ENCODE data around the gene CEP63. TPM values are rescaled to one million over a fixed set of nuclear protein-coding genes. Genes with fewer than 3 reads are reported as not detected.

CEP63 gene
- total RNA-seq, 2 experiments from 2014 or later = 21.3 to 25.9 TPM

GRCh38 chr3:134453631-134454030 is 32.2 kb upstream of the CEP63 start:
- Mint-ChIP-seq H3K27me3 (peaks cover 9% of the 10 kb centered on the region), H3K4me3 (no peak overlapping the region), H3K27ac (no peak overlapping the region), H3K36me3 (ENCODE audit: low read depth) (no peaks in the 10 kb centered on the region), H3K4me1 (no peaks in the 10 kb centered on the region), H3K9me3 (ENCODE audit: low read depth) (no peaks in the 10 kb centered on the region)
- no peak for ATAC-seq
- POLR2A ChIA-PET = no interaction called here
- intact Hi-C loops (cut with DNase I, micrococcal nuclease) = no loop called here
- no peak for DNase-seq
- CTCF ChIA-PET = interaction anchor here (0.6 kb wide), 1 partner anchor 276 kb away, joined by 3 read pairs; no protein-coding TSS in a partner anchor

DNA sequence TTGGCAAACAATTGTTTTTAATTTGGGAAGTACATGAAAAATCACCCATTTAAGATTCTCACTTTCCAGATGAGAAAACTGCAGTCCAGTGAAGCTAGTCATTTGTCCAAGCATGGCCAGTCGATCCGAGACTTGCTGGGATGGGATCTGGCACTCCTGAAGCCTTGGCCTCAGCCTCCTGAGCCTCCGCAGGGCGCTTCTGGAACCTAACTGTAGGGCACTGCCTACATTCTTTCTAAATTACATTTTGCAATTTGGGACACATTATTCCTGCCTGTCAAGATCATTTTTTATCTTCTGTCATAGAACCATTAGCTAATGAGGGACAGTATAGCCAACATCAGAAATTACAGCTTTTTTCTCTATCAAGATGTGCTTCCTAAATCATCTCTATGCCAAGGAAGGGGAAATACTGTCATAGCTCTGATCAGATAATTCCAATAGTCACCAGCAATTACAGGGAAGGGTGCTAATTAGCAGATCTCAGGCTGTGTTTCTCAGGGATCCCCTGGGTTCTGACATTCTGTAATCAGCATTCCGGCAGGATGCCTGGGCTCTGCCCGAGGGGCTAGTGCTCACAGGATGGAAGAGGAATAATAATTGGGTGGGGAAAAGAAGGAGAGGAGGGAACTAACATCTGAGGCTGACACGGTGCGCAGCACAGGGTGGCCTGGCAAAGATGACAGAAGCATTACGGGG is 28.3 kb upstream of the CEP63 start:
- intact Hi-C loops (cut with DNase I, micrococcal nuclease) = no loop called here
- Mint-ChIP-seq H3K27ac (no peak overlapping the region), H3K27me3 (peaks cover 9% of the 10 kb centered on the region), H3K36me3 (ENCODE audit: low read depth) (no peaks in the 10 kb centered on the region), H3K9me3 (ENCODE audit: low read depth) (no peaks in the 10 kb centered on the region), H3K4me1 (no peaks in the 10 kb centered on the region), H3K4me3 (no peak overlapping the region)
- POLR2A ChIA-PET = no interaction called here
- DNase-seq (no peak), ATAC-seq (no peak)
- CTCF ChIA-PET = interaction anchor here (0.8 to 1.6 kb wide), 3 partner anchors 9 to 156 kb away, joined by 3 to 8 read pairs (median 3); no protein-coding TSS in a partner anchor

GRCh38 chr3:134458406-134458945 is 27.4 kb upstream of the CEP63 start:
- ATAC-seq (no peak), DNase-seq (no peak)
- Mint-ChIP-seq H3K27me3 (peaks cover 9% of the 10 kb centered on the region), H3K36me3 (ENCODE audit: low read depth) (no peaks in the 10 kb centered on the region), H3K27ac (no peak overlapping the region), H3K9me3 (ENCODE audit: low read depth) (no peaks in the 10 kb centered on the region), H3K4me3 (no peak overlapping the region), H3K4me1 (no peaks in the 10 kb centered on the region)
- ChIA-PET POLR2A (no interaction called here), CTCF (interaction anchor here (1.1 kb wide), 1 partner anchor 8 kb away, joined by 3 read pairs; no protein-coding TSS in a partner anchor)
- intact Hi-C loops (cut with DNase I, micrococcal nuclease) = no loop called here

DNA sequence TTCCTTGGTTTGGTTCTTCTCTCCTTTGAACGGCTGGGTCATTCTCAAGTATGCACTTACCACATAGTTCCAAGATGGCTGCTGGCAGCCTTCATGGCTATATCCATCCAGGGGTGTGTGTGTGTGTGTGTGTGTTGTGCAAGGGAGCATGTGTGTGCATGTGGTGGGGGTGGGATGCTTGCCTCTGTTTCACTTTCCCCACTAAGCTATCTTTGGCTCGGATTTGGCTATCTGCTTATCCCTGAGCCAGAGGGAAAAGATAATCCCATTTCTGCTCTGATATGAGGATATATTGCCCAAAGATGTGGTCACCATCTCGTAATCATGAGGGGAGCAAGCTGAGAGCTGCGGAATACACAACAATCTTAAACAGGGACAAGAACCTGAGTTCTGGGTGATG is 26.3 kb upstream of the CEP63 start:
- H3K4me1 Mint-ChIP-seq = no peaks in the 10 kb centered on the region

GRCh38 chr3:134460965-134461364 is 24.9 kb upstream of the CEP63 start:
- ChIA-PET CTCF (interaction anchor here (1.8 kb wide), 1 partner anchor 152 kb away, joined by 6 read pairs; no protein-coding TSS in a partner anchor), POLR2A (no interaction called here)
- DNase-seq = no peak
- intact Hi-C loops (cut with DNase I, micrococcal nuclease) = no loop called here
- peaks cover 9% of the 10 kb centered on the region for H3K27me3 Mint-ChIP-seq
- H3K4me1 Mint-ChIP-seq = no peaks in the 10 kb centered on the region
- H3K9me3 Mint-ChIP-seq (ENCODE audit: low read depth) = no peaks in the 10 kb centered on the region
- no peak for ATAC-seq
- H3K36me3 Mint-ChIP-seq (ENCODE audit: low read depth) = no peaks in the 10 kb centered on the region
- no peak overlapping the region for H3K27ac Mint-ChIP-seq
- H3K4me3 Mint-ChIP-seq = no peak overlapping the region

More for the DNA sequence above, 26.3 kb upstream of the CEP63 start:
- no peaks in the 10 kb centered on the region for H3K36me3 Mint-ChIP-seq (ENCODE audit: low read depth)
- H3K27me3 Mint-ChIP-seq = peaks cover 9% of the 10 kb centered on the region
- ChIA-PET POLR2A (no interaction called here), CTCF (interaction anchor here (0.5 to 1.8 kb wide), 3 partner anchors 13 to 918 kb away, joined by 3 to 6 read pairs (median 3); no protein-coding TSS in a partner anchor)
- DNase-seq = no peak
- H3K27ac Mint-ChIP-seq = no peak overlapping the region
- intact Hi-C loops (cut with DNase I, micrococcal nuclease) = no loop called here
- no peak overlapping the region for H3K4me3 Mint-ChIP-seq
- no peak for ATAC-seq
- H3K9me3 Mint-ChIP-seq (ENCODE audit: low read depth) = no peaks in the 10 kb centered on the region

DNA sequence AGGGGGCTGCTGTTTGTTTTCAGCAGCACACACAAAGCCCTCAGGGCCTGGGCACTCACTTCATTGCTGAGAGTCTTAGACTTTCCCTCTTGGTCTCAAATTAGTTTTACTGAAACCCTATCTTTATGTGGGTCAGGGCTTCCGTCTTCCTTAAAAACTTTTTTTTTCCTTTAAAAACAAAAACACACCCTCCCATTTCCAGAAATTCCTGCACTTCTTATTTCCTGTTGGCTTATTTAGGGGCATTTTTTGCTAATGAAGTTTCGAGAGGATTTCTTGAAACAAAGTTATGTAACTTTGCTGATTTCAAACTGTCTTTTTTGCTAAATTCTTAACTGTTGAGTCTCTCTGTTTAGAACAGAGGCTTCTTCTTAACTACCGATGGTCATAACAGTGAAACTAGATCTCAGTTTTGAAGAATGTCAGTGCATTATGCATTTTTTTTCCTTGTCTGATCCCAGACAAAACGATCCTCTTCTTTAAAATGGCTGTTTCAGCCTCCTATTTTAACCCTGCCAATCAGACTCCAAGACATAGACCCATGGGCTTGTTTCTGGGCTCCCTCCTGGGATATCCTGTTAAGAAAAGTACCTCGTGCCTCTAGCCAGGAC is 23.4 kb upstream of the CEP63 start:
- Mint-ChIP-seq H3K36me3 (ENCODE audit: low read depth) (no peaks in the 10 kb centered on the region), H3K4me3 (no peak overlapping the region), H3K27me3 (peaks cover 9% of the 10 kb centered on the region), H3K9me3 (ENCODE audit: low read depth) (no peaks in the 10 kb centered on the region), H3K27ac (no peak overlapping the region), H3K4me1 (no peaks in the 10 kb centered on the region)
- no peak for ATAC-seq
- DNase-seq = no peak
- ChIA-PET POLR2A (no interaction called here), CTCF (interaction anchor here (0.6 kb wide), 1 partner anchor 13 kb away, joined by 3 read pairs; no protein-coding TSS in a partner anchor)
- intact Hi-C loops (cut with DNase I, micrococcal nuclease) = no loop called here

- ATAC-seq (no peak), DNase-seq (no peak)
- no peak overlapping the region for H3K4me3 Mint-ChIP-seq
- ChIA-PET CTCF (no interaction called here), POLR2A (no interaction called here)
- no peak overlapping the region for H3K27ac Mint-ChIP-seq
- H3K9me3 Mint-ChIP-seq (ENCODE audit: low read depth) = no peaks in the 10 kb centered on the region
- intact Hi-C loops (cut with DNase I, micrococcal nuclease) = no loop called here
- H3K4me1 Mint-ChIP-seq = no peaks in the 10 kb centered on the region
- H3K27me3 Mint-ChIP-seq = no peaks in the 10 kb centered on the region
- H3K36me3 Mint-ChIP-seq (ENCODE audit: low read depth) = no peaks in the 10 kb centered on the region
Measured at GRCh38 chr3:134463676-134464063, 22.2 kb upstream of the CEP63 start.

DNA sequence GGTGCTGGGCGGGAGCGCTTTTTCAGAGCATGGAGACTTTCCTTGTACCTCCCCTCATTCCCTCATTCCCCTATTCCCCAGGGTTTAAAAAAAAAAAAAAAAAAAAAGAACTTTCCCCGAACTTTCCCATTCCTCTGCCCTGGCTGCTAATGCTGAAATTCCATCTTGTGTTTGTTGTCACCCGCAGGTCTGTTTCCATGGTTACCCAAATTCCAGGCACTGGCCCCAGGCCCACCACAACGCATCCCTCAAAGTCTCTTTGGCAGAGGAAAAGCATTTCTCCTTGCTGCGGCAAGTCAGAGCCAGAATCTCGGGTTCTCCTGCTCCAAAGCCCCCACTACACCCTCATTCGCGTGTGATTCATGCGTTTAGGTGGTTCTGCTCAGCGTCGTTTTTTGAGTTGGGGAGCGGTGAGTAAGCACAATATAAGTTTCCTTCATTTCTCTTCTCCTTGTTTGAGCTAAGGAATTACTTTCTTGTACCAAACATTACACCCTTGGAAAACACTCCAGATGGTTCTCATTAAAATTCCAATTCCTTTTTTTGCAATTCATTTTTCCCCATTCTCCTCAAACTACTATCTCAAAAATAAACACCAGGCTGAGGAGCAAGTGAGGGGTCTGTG is 21.7 kb upstream of the CEP63 start:
- POLR2A ChIA-PET = no interaction called here
- intact Hi-C loops (cut with DNase I, micrococcal nuclease) = no loop called here
- DNase-seq (no peak), ATAC-seq (no peak)
- Mint-ChIP-seq H3K4me1 (no peaks in the 10 kb centered on the region), H3K9me3 (ENCODE audit: low read depth) (no peaks in the 10 kb centered on the region), H3K36me3 (ENCODE audit: low read depth) (no peaks in the 10 kb centered on the region), H3K4me3 (no peak overlapping the region), H3K27ac (no peak overlapping the region), H3K27me3 (no peaks in the 10 kb centered on the region)
- CTCF ChIA-PET = interaction anchor here (0.6 to 0.7 kb wide), 2 partner anchors 170 to 180 kb away, joined by 3 to 4 read pairs; no protein-coding TSS in a partner anchor

GRCh38 chr3:134464689-134465365 is 21.0 kb upstream of the CEP63 start:
- Mint-ChIP-seq H3K36me3 (ENCODE audit: low read depth) (no peaks in the 10 kb centered on the region), H3K9me3 (ENCODE audit: low read depth) (no peaks in the 10 kb centered on the region), H3K27ac (no peak overlapping the region), H3K4me3 (no peak overlapping the region), H3K27me3 (no peaks in the 10 kb centered on the region), H3K4me1 (no peaks in the 10 kb centered on the region)
- ChIA-PET POLR2A (no interaction called here), CTCF (interaction anchor here (0.6 to 0.7 kb wide), 2 partner anchors 170 to 181 kb away, joined by 3 to 4 read pairs; no protein-coding TSS in a partner anchor)
- ATAC-seq (no peak), DNase-seq (no peak)
- intact Hi-C loops (cut with DNase I, micrococcal nuclease) = no loop called here

DNA sequence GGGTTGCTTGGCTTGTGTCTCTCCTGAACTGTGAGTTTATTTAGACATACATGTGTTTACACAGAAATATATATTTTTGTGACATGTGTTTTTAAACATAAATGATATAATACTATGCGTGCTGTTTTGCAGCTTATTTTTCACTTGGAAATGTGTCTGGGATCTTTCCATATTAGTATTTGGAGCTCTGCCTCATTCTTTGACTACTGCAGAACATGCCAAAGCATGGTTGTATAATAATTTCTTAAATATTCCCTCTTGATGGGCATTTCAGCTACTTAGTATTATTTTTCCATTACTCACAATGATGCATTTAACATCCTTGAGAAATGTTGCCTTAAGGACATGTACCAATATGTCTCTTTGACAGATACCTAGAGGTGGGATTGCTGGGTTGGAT is 19.5 kb upstream of the CEP63 start:
- Mint-ChIP-seq H3K9me3 (ENCODE audit: low read depth) (no peaks in the 10 kb centered on the region), H3K27ac (no peak overlapping the region), H3K4me1 (no peaks in the 10 kb centered on the region), H3K4me3 (no peak overlapping the region), H3K36me3 (ENCODE audit: low read depth) (no peaks in the 10 kb centered on the region), H3K27me3 (no peaks in the 10 kb centered on the region)
- no peak for DNase-seq
- CTCF ChIA-PET = interaction anchor here (0.7 to 3.3 kb wide), 4 partner anchors 8 to 121 kb away, joined by 3 to 19 read pairs (median 3); no protein-coding TSS in a partner anchor
- intact Hi-C loops (cut with DNase I, micrococcal nuclease) = no loop called here
- ATAC-seq = no peak
- POLR2A ChIA-PET = no interaction called here

- Mint-ChIP-seq H3K27me3 (no peaks in the 10 kb centered on the region), H3K27ac (no peak overlapping the region), H3K9me3 (ENCODE audit: low read depth) (no peaks in the 10 kb centered on the region), H3K4me3 (no peak overlapping the region), H3K36me3 (ENCODE audit: low read depth) (peaks cover 1% of the 10 kb centered on the region), H3K4me1 (no peaks in the 10 kb centered on the region)
- intact Hi-C loops (cut with DNase I, micrococcal nuclease) = no loop called here
- DNase-seq = no peak
- no peak for ATAC-seq
- ChIA-PET POLR2A (no interaction called here), CTCF (interaction anchor here (0.6 to 3.3 kb wide), 5 partner anchors 9 to 424 kb away, joined by 3 to 19 read pairs (median 5); no protein-coding TSS in a partner anchor)
Measured at GRCh38 chr3:134468519-134468918, 17.3 kb upstream of the CEP63 start.

Data from activated CD4-positive, alpha-beta T cell treated with anti-CD3 and anti-CD28 coated beads for 36 hours (primary cell).